Endothelial cell of umbilical vein (primary cell): Measurements from ENCODE around the gene CCL17. TPM values are rescaled to one million over a fixed set of nuclear protein-coding genes. Genes with fewer than 3 reads are reported as not detected.
A peak's percentile ranks its signal among the peaks of the same experiment; 100 is the strongest.

Source experiments
- BruUV-seq: library from RNA; stranded (reverse); fragments of 400-500 nt; replicated peaks from 2 replicates; lab custom pipeline; 2021; lab: Mats Ljungman, UMichigan
- CTCF ChIA-PET: fragments of 300-600, 350-600 bp; sonication (Branson Sonifier 250); formaldehyde crosslinking; loops from one replicate; lab custom pipeline; 2021; ENCODE audit warnings: antibody characterized with exemption, inconsistent platforms; lab: Charles Lee
- POLR2A ChIA-PET: fragments of 300-600, 350-600 bp; sonication (Branson Sonifier 250); formaldehyde crosslinking; loops from one replicate; lab custom pipeline; 2021; ENCODE audit warnings: antibody characterized with exemption, inconsistent platforms; lab: Charles Lee
- DNase-seq: peaks from one replicate; pipeline ENCODE4 v3.0.0-alpha.2; 2011; ENCODE audit warnings: low read depth, low spot score
- FAIRE-seq: peaks from 2 replicates; lab custom pipeline; 2011; peaks lifted over from hg19 to GRCh38; lab: Jason Lieb, UNC
- H2AFZ ChIP-seq: 2 replicates; pipeline ENCODE4 v1.6.0; 2012; ENCODE audit warnings: low read depth, low read length, control low read depth, inconsistent platforms
- H3K27ac ChIP-seq: 2 replicates; pipeline ENCODE4 v1.5.1; 2011; ENCODE audit warnings: low read depth, mild to moderate bottlenecking, control low read depth, low read length, moderate library complexity; ENCODE audit not compliant: insufficient read depth
- H3K27me3 ChIP-seq, 2 experiments: 2 replicates each; pipeline versions ENCODE4 v1.6.0 to v1.6.1; 2011; ENCODE audit warnings: low read length in 2 of 2, mixed read lengths in 1 of 2; ENCODE audit not compliant: control insufficient read depth in 2 of 2, insufficient read depth in 2 of 2
- H3K36me3 ChIP-seq, 2 experiments: 2 replicates in 1 of 2; 3 replicates in 1 of 2; pipeline ENCODE4 v1.5.1; 2011; ENCODE audit warnings: low read length in 2 of 2, mild to moderate bottlenecking in 1 of 2, moderate library complexity in 1 of 2; ENCODE audit not compliant: control insufficient read depth in 2 of 2, insufficient read depth in 2 of 2; ENCODE audit errors: extremely low read depth in 1 of 2
- H3K4me1 ChIP-seq: 3 replicates; pipeline ENCODE4 v1.5.1; 2011; ENCODE audit warnings: mild to moderate bottlenecking, low read length; ENCODE audit not compliant: control insufficient read depth, insufficient read depth; ENCODE audit errors: extremely low read depth
- H3K4me2 ChIP-seq: 2 replicates; pipeline ENCODE4 v1.6.1; 2011; ENCODE audit warnings: low read length, control low read depth, mixed read lengths; ENCODE audit not compliant: insufficient read depth
- H3K4me3 ChIP-seq, 3 experiments: fragments of 200-600 bp in 1 of 3; sonication (generic), shearing (Covaris generic) in 1 of 3; replicated peaks in 1 of 3; 2 replicates each; pipeline ENCODE4 v1.5.1; 2011 to 2016; ENCODE audit warnings: control low read depth in 3 of 3, low read length in 3 of 3, mild to moderate bottlenecking in 2 of 3, inconsistent platforms in 1 of 3, low read depth in 1 of 3, moderate library complexity in 1 of 3; ENCODE audit not compliant: insufficient read depth in 1 of 3
- H3K79me2 ChIP-seq: 2 replicates; pipeline ENCODE4 v1.6.0; 2012; ENCODE audit warnings: low read length, inconsistent platforms; ENCODE audit not compliant: control insufficient read depth, insufficient read depth
- H3K9ac ChIP-seq: replicated peaks from 2 replicates; pipeline ENCODE3; 2011; ENCODE audit warnings: low read length, control low read depth; ENCODE audit not compliant: insufficient read depth; ENCODE audit errors: extremely low read depth
- H3K9me1 ChIP-seq: replicated peaks from 3 replicates; pipeline ENCODE4 v1.6.0; 2011; ENCODE audit warnings: mild to moderate bottlenecking, low read length; ENCODE audit not compliant: control insufficient read depth, insufficient read depth; ENCODE audit errors: extremely low read depth
- H3K9me3 ChIP-seq: replicated peaks from 2 replicates; pipeline ENCODE4 v1.5.1; 2012; ENCODE audit warnings: low read length, inconsistent platforms; ENCODE audit not compliant: control insufficient read depth, insufficient read depth
- H4K20me1 ChIP-seq: replicated peaks from 2 replicates; pipeline ENCODE3; 2011; ENCODE audit warnings: mild to moderate bottlenecking, low read length; ENCODE audit not compliant: control insufficient read depth, insufficient read depth; ENCODE audit errors: extremely low read depth
- EZH2 ChIP-seq: IDR thresholded peaks from 2 replicates; pipeline ENCODE4 v1.6.1; 2012; ENCODE audit warnings: borderline replicate concordance, low read depth, mild to moderate bottlenecking, moderate library complexity, low read length, inconsistent platforms; ENCODE audit not compliant: severe bottlenecking
- FOS ChIP-seq: IDR thresholded peaks from 2 replicates; pipeline ENCODE4 v1.6.1; 2011; ENCODE audit warnings: mild to moderate bottlenecking, low read length, moderate library complexity, borderline replicate concordance; ENCODE audit not compliant: insufficient read depth
- GATA2 ChIP-seq: IDR thresholded peaks from 2 replicates; pipeline ENCODE4 v1.7.0; 2011; ENCODE audit warnings: low read depth, mild to moderate bottlenecking, moderate library complexity, mixed read lengths, low read length; ENCODE audit not compliant: insufficient read length, insufficient read depth
- JUN ChIP-seq: IDR thresholded peaks from 2 replicates; pipeline ENCODE4 v1.6.1; 2011; ENCODE audit warnings: borderline replicate concordance, low read depth; ENCODE audit not compliant: insufficient read length, insufficient read depth
- MYC ChIP-seq: IDR thresholded peaks from one replicate; pipeline ENCODE4 v1.6.1; 2011; ENCODE audit warnings: mild to moderate bottlenecking, low read depth, low read length
- POLR2A ChIP-seq: IDR thresholded peaks from 2 replicates; pipeline ENCODE4 v1.6.1; 2012; ENCODE audit warnings: low read depth, mild to moderate bottlenecking, control low read depth, low read length
- POLR2AphosphoS5 ChIP-seq: IDR thresholded peaks from 2 replicates; pipeline ENCODE4 v1.6.1; 2012; ENCODE audit warnings: low read depth, mild to moderate bottlenecking, control low read depth, low read length, moderate library complexity; ENCODE audit not compliant: insufficient read depth
- dilution Hi-C: fragments of 300-500 bp; cut with MboI; formaldehyde crosslinking; loops from one replicate; pipeline ENCODE4 v1.15.0; 2019; ENCODE audit warnings: low sequenced_read_pairs; ENCODE audit not compliant: extremely low pct_ligation_motif_present
- intact Hi-C: fragments of 100-400 bp; cut with micrococcal nuclease; formaldehyde crosslinking; loops from one replicate; pipeline ENCODE4 v1.10.0; 2022
- polyA plus RNA-seq, 4 experiments: library from polyadenylated mRNA; depleted of rRNA in 3 of 4; stranded (reverse) in 3 of 4; unstranded in 1 of 4; fragments of >200 nt; gene quantifications; 2 replicates each; pipeline versions ENCODE4 v1.2.1 to v1.2.3, GENCODE V29; 2011 to 2012; ENCODE audit warnings: missing spikeins in 1 of 4
- total RNA-seq: library from RNA; stranded (reverse); gene quantifications from 2 replicates; pipeline ENCODE4 v1.2.3, GENCODE V29; 2021
- TF ChIP-seq, protein P1 (sequence below), 2 donors: IDR thresholded peaks; 1 replicate in 1 of 2; 2 replicates in 1 of 2; pipeline ENCODE4 v1.5.1; 2011; ENCODE audit warnings: low read length in 2 of 2, mild to moderate bottlenecking in 2 of 2, moderate library complexity in 2 of 2, control low read depth in 1 of 2, inconsistent platforms in 1 of 2, low read depth in 1 of 2; ENCODE audit not compliant: insufficient read depth in 1 of 2; ENCODE audit errors: extremely low read depth in 1 of 2
- TF ChIP-seq, protein P2 (sequence below): IDR thresholded peaks from 2 replicates; pipeline ENCODE4 v1.6.1; 2011; ENCODE audit not compliant: insufficient read depth, insufficient read length

CCL17 gene
- total and polyA plus RNA-seq, 2 donors (not counting 3 experiments of a cell fraction or from before 2014, with no cell fraction given), result not detected

DNA sequence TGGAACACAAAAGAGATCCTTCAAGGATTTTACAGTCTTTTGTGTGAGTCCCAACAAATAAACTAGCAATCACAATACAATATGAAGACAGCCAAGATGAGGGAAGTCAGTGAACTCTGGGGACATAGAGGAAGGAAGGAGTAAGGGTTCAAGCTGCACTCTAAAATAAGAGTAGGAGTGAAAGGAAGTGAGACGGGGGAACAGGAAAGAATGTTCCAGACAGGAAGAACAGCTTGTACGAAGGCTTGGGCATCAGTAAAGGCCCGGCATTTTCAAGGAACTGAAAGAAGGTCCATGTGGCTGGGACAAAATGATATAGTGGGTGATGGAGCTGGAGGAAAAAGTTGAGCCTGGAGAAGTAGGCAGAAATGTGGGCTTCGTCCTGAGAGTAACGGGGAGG lies 4.5 kb downstream of the CCL17 start:
- DNase-seq, result peak; percentile 31
- TF ChIP-seq GATA2, result no peak
- TF ChIP-seq POLR2A, result no peak
- no peak for TF ChIP-seq JUN
- no peak for TF ChIP-seq MYC
- Histone ChIP-seq H2AFZ (peak overlapping the region; percentile 11), H4K20me1 (no peaks in the 10 kb centered on the region), H3K27me3 (peaks cover 0 to 2% of the 10 kb centered on the region in 2 experiments), H3K4me1 (peaks cover 10% of the 10 kb centered on the region), H3K9me3 (no peaks in the 10 kb centered on the region), H3K27ac (no peak overlapping the region), H3K79me2 (no peaks in the 10 kb centered on the region), H3K9ac (no peak overlapping the region), H3K36me3 (no peaks in the 10 kb centered on the region), H3K4me3 (no peak overlapping the region), H3K4me2 (no peak overlapping the region), H3K9me1 (no peaks in the 10 kb centered on the region)
- POLR2A ChIA-PET, result no interaction called here
- FAIRE-seq, result peak; percentile 93
- intact Hi-C loops (no loop called here), dilution Hi-C loops (loop anchor here (25.0 kb wide), 1 partner anchor 97 kb away; no protein-coding TSS in a partner anchor)
- CTCF ChIA-PET, result interaction anchor here (0.7 to 1.2 kb wide), 5 partner anchors 9 to 109 kb away, joined by 3 read pairs; no protein-coding TSS in a partner anchor
- BruUV-seq, result no TSS peak

DNA sequence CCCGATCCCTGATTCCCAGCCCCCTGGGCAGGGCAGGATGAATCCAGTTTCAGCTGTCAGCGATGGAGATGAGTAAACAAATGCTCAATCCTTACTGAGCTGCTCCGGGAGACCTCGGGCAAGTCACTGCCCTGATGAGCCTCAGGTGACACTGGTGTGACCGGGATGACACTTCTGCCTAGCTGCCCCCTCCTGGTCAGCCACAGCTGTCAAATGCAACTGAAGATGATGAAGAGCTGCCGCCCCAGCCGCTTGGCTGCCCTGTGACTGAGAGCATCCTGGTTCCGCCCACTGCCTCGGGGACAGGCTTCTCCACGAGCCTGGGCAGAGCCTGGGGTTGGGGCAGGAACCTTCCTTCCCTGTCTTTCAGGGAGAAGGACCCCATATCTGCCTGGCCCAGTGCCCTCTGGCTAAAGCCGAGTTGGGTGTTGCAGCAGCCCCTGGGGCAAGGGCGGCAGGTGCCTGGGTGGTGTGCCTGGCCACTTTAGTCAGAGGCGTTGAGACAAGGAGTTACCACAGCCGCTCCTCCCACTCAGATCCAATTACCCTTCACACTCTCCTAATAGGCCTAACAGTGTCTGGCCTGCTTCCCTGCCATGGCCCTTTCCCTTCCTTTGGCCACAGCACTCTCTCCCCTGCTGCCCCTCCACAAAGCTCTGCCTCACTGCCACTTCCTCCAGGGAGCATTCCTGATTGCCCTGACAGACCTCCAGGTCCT lies 5.5 kb downstream of the CCL17 start:
- Histone ChIP-seq H3K4me2 (no peak overlapping the region), H3K79me2 (no peaks in the 10 kb centered on the region), H3K36me3 (no peaks in the 10 kb centered on the region), H3K9me3 (no peaks in the 10 kb centered on the region), H3K4me3 (no peak overlapping the region), H3K27me3 (peaks cover 0 to 2% of the 10 kb centered on the region in 2 experiments), H3K4me1 (peaks cover 10% of the 10 kb centered on the region), H3K9me1 (no peaks in the 10 kb centered on the region), H3K9ac (no peak overlapping the region), H3K27ac (no peak overlapping the region), H4K20me1 (no peaks in the 10 kb centered on the region), H2AFZ (no peak overlapping the region)
- ChIA-PET POLR2A (no interaction called here), CTCF (interaction anchor here (0.7 to 1.2 kb wide), 4 partner anchors 8 to 93 kb away, joined by 3 read pairs; no protein-coding TSS in a partner anchor)
- intact Hi-C loops (no loop called here), dilution Hi-C loops (loop anchor here (25.0 kb wide), 1 partner anchor 98 kb away; no protein-coding TSS in a partner anchor)
- BruUV-seq, result no TSS peak
- TF ChIP-seq FOS (no peak), EZH2 (no peak), POLR2A (no peak), JUN (no peak), POLR2AphosphoS5 (no peak), GATA2 (no peak), MYC (no peak)
- TF ChIP-seq, protein P1, sequence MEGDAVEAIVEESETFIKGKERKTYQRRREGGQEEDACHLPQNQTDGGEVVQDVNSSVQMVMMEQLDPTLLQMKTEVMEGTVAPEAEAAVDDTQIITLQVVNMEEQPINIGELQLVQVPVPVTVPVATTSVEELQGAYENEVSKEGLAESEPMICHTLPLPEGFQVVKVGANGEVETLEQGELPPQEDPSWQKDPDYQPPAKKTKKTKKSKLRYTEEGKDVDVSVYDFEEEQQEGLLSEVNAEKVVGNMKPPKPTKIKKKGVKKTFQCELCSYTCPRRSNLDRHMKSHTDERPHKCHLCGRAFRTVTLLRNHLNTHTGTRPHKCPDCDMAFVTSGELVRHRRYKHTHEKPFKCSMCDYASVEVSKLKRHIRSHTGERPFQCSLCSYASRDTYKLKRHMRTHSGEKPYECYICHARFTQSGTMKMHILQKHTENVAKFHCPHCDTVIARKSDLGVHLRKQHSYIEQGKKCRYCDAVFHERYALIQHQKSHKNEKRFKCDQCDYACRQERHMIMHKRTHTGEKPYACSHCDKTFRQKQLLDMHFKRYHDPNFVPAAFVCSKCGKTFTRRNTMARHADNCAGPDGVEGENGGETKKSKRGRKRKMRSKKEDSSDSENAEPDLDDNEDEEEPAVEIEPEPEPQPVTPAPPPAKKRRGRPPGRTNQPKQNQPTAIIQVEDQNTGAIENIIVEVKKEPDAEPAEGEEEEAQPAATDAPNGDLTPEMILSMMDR (IDR thresholded peaks at IDR 0.05; ENCODE audit: extremely low read depth in 1 of 2, insufficient read depth in 1 of 2, low read depth in 1 of 2, low read length in 2 of 2), result no peak
- TF ChIP-seq, protein P2, sequence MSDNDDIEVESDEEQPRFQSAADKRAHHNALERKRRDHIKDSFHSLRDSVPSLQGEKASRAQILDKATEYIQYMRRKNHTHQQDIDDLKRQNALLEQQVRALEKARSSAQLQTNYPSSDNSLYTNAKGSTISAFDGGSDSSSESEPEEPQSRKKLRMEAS, result no peak
- no peak for DNase-seq
- no peak for FAIRE-seq
